GM19324 (cell line): ENCODE results near the gene TMEM108.

Source experiments
- ATAC-seq: cut with Tn5 transposase; IDR thresholded peaks from one replicate; pipeline ENCODE4 v1.9.1; 2021; ENCODE audit warnings: mild to moderate bottlenecking, moderate library complexity; ENCODE audit not compliant: unreplicated experiment, low FRiP score

TMEM108 gene

DNA sequence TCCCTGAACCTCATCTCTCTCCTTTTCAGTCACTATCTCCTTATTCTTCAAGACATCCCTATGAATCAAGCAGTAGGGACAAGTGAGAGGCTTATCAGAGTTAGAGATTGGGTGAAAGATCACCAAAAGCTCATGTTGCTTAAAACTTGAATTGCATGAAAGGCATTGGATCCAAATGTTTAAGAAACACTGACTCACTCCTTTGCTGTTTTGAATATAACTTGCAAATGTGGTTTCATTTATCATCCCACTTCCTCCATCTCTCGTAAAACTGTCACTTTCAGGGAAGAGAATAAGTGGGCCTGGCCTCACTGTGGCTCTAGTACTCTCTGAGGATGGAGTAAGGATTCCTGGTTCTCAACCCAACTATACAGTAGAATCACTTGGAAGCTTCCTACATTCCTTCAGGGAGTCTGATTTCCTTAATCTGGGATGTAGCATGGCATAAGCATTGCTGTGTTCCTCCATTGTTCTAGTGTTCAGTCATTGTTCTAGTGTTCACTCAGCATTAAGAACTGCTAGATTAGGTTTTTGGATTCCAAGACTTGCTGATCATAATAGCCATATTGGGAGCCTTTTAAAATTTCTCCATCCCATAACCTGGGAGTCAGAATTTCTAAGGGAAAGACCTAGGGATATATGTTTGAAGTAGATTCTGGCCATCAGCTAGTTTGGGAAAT is 171.8 kb downstream of the TMEM108 start:
- no peak for ATAC-seq

DNA sequence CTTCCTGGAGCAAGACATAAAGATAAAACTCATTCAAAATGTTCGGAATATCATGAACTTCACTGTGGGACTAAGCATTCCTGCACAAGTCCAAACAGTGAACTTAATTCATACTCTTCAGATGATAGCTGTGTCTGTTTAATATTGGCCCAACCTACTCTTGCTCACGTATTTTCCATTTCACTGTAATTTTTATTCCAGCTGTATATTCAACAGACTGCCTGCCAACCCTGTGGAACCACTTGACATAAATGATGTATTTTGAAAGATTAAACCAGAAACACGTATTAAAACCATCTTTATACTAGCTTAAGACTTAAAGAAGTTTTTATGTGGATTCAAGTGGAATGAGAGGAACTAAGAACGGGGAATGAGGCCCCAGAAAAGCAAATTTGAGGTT is 172.5 kb downstream of the TMEM108 start:
- ATAC-seq = no peak

DNA sequence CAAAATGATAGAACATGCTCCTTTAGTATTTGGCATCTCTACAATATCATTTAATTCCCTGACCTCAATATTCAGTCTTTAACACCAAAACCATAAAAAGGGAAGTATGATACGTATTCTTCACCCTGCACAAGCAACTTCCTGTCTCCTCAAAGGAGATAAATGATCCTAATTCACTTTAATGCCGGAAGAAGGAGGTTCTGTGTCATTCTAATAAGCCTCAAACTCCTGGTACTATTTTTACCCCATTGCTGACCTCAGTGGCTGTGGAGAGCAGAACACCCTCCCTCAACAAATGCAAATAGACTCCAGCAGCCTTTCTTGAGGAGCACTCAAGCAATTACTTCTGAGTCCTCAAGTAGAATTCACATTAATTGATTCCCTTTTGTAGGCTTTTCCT is 173.3 kb downstream of the TMEM108 start:
- ATAC-seq = peak; percentile 75

- ATAC-seq = no peak
Observed at GRCh38 chr3:133211856-133212255, 173.7 kb downstream of the TMEM108 start.

DNA sequence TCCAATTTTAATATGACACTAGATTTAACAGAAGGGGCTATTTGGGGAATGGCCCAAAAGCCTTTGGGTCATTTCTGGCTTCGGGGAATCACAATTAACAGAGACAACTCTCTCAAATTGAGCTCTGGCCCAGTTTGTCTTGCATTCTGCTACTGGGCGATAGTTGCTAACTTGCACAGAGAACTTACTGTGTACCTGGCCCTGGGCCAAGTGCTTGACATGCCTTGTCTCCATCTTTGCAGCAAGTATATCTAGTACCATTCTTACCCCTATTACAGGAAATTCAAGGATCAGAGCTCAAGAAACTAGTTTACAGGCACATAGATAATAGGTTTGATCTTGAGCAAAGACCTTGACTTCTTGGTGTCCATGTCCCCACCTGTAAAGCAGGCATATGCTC is 175.7 kb downstream of the TMEM108 start:
- no peak for ATAC-seq

- ATAC-seq = no peak
Observed at GRCh38 chr3:133227813-133228212, 189.6 kb downstream of the TMEM108 start.

DNA sequence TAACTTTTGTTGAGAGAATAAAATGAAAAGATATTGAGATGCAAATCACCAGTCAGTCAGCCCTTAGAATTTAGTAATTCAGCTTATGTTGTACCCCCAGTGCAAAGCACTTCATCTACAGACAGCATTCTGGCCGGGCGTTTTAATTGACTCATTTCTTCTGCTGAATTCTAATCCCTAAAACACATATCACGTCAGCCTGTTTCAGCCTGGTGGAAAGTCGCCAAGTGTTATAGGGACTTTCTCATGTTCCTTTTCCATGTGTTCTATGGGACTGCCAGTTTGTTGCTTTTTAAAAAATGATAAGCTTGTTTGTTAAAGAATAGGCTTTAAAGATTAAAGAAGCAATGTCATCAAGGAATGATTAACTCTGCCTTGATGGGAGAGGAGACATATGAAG is 192.0 kb downstream of the TMEM108 start:
- ATAC-seq = no peak

DNA sequence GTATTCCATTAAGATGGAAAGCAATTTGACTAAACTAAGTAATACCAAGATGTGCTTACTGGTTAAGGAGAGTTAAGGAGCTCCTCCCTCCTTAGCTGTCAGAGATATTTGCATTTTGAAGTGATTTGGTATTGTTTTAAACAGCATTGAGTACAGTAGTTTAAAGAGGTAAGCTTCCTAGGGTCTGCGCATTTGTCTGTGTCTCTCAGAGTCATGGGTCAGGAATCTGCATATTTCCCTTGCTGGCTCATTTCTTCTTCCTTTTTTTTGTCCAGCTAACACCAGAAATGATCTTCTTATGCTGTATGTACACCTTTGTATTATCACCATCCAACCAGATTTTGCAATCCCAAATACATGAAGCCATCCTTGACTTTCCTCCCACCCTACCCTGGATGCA is 198.7 kb downstream of the TMEM108 start:
- ATAC-seq = no peak

- ATAC-seq = no peak
Observed at GRCh38 chr3:133237380-133237779, 199.2 kb downstream of the TMEM108 start.

DNA sequence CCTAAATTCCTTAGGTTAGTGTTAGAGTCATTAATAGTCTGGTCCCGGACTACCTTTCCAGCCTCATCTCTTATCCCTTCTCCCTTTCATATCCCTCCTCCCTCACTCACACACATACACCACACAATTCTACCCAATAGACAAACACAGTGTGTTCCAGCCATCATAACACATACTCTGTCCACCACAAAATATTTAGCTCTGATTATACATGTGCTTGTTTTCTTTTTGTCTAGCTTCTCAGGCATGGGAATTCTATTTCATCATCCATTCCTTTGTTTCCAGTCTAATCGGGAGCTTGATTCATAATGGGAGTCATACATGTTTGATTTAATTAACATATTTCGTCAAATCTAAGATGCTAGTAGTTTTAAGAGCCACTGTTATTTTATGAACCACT is 199.8 kb downstream of the TMEM108 start:
- ATAC-seq = no peak

- ATAC-seq = no peak
Observed at GRCh38 chr3:133246119-133246518, 207.9 kb downstream of the TMEM108 start.

DNA sequence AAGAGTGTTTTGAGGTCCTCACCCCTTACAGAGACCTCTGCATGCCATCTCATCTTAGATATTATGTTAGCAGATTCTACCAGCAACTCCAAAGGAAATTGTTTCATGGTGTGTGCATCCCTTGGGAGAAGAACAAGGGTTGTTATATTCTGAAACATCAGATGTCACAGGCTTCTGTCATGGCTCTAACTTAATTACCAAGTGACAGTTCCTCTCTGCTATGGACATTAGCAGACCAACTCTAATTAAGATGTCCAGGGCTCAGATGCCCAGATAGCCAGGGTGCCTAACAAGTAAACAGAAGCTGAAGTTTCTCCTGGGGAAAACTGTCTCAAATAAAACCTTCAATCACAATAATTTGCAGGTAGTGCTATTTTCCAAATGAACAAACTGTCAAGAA is 208.6 kb downstream of the TMEM108 start:
- no peak for ATAC-seq

DNA sequence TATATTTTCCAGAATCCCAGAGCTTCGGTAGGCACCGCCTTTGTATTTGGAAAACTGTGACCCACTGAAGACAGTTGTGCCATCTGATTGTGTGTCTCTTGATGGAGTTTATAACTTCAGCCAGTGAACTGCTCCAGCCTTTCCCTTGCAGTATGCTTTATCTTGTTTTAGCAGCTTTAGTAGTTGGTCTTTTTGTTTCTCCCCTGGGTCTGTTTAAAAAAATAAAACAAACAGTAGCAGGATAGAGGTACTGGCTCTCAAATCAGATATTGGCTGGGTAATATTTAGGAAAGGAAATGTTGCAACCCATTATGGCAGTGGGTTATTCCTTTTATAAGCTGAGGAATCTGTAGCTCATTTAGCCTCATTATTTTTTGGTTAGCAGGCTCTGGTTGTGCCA is 210.2 kb downstream of the TMEM108 start:
- ATAC-seq = no peak

DNA sequence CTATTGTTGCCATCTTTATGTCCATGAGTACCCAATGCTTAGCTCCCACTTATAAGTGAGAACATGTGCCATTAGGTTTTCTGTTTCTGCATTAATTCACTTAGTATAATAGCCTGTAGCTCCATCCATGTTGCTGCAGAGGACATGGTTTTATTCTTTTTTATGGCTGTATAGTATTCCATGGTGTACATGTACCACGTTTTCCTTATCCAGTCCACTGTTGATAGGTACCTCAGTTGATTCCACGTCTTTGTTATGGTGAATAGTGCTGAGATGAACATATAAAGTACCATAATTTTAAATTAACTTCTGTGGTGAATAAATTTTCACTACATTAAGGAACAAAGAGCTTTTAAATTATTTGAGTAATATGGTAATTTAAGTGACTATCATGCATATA is 211.3 kb downstream of the TMEM108 start:
- ATAC-seq = no peak

DNA sequence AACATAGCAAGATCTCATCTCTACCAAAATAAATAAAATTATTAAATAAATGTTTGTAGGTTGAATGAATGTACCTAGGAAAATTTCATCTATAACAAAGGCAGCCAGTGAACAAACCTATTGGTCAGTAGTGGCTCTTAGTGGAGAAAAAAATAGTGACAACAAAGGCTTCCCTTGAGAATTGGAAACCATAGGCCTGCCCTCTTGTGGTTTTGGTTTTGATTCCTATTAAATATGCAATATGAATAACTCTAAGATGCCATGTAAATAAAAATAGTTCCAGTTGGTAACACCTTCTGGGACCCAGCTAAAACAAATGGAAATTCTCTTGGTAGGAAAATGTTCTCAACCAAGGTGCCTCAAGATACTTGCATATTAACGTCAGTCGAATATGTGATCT is 216.0 kb downstream of the TMEM108 start:
- no peak for ATAC-seq

DNA sequence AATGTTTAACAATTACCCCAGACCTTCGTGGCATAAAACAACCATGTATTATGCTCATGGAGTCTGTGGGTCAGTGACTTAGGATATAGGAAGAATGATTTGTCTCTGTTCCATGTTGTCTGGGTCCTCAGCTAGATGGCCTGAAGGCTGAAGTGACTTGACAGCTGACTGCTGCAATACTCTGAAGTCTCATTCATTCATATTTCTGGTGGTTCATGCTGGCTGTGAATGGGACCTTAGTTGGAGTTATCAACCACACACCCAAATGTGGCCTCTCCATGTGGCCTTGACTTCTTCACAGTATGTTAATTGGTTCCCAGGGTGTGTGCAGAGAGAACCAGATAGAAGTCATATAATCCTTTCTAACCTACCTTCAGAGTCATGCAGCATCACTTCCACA is 216.5 kb downstream of the TMEM108 start:
- no peak for ATAC-seq

- ATAC-seq = peak; percentile 77
Observed at GRCh38 chr3:133256787-133257483, 218.7 kb downstream of the TMEM108 start.

- ATAC-seq = no peak
Observed at GRCh38 chr3:133258358-133258757, 220.2 kb downstream of the TMEM108 start.

DNA sequence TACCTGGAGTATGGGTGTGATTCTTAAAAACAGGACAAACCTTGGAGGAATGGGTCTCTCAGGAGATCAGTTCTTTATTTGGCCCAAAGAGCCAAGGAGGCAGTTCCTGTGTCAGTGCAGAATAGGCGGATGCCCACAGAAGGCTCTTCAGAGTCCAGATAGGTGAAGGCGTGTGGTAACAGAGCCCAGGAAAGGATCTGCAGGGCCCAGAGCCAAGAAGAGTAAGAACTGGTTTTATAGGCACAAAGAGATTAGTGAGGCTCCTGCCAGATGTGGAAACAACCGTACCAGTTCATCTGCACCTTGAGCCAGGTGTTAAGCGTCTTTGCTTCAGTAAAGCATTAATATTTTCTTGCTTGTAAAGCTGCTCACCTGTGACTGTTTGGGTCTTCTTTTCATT is 221.6 kb downstream of the TMEM108 start:
- ATAC-seq = no peak

- ATAC-seq = no peak
Observed at GRCh38 chr3:133262333-133262732, 224.1 kb downstream of the TMEM108 start.

DNA sequence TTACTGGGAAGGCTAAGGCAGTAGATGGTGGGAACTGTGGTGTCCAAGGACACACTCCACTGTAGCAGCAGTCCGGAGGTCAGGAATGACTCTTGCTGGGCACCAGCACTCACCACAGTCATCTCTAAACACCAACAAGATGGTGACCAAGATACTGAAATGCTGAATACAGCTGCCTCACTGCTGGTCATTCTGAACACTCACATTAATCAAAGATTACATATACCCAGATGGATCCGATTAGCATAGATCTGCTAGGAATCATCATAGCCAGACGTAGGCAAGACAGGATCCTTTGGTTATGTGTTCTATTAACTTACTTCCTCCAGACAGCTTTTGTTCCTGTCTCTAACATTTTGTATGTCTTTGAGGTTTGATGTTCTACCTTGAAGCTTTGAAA is 226.7 kb downstream of the TMEM108 start:
- ATAC-seq = no peak

- no peak for ATAC-seq
Observed at GRCh38 chr3:133268726-133269134, 230.5 kb downstream of the TMEM108 start.
